22Rv1 (cell line): Measurements from ENCODE around the gene TPRG1L.

ENCODE experiments used
- CTCF ChIP-seq: fragments of 450-650 bp; IDR thresholded peaks from 2 replicates; pipeline ENCODE4 v1.5.1; 2017; ENCODE audit warnings: mild to moderate bottlenecking
- ZFX ChIP-seq: fragments of 450-650 bp; IDR thresholded peaks from 2 replicates; pipeline ENCODE4 v1.6.1; 2017; ENCODE audit warnings: antibody characterized with exemption, borderline replicate concordance

GRCh38 chr1:3636080-3636479, 11.3 kb downstream of the TPRG1L start:
- TF ChIP-seq CTCF (no peak), ZFX (no peak)
